HG03439 (cell line): Measurements from ENCODE around the gene THBS1.

ENCODE experiments used
- ATAC-seq: cut with Tn5 transposase; IDR thresholded peaks from one replicate; pipeline ENCODE4 v1.9.1; 2021; ENCODE audit warnings: mild to moderate bottlenecking, moderate library complexity; ENCODE audit not compliant: unreplicated experiment

The THBS1 gene

GRCh38 chr15:39587731-39588530, 7.1 kb downstream of the THBS1 start:
- ATAC-seq, result no peak

- ATAC-seq, result no peak
Measured at GRCh38 chr15:39588531-39589192, 7.8 kb downstream of the THBS1 start.

GRCh38 chr15:39589193-39589814, 8.4 kb downstream of the THBS1 start:
- no peak for ATAC-seq

- ATAC-seq, result no peak
Measured at GRCh38 chr15:39589815-39590644, 9.2 kb downstream of the THBS1 start.

GRCh38 chr15:39591141-39591895, 10.4 kb downstream of the THBS1 start:
- no peak for ATAC-seq

GRCh38 chr15:39591896-39592315, 11.0 kb downstream of the THBS1 start:
- no peak for ATAC-seq

GRCh38 chr15:39592500-39592899, 11.6 kb downstream of the THBS1 start:
- ATAC-seq, result no peak

GRCh38 chr15:39593071-39593655, 12.3 kb downstream of the THBS1 start:
- no peak for ATAC-seq

GRCh38 chr15:39593656-39594445, 13.0 kb downstream of the THBS1 start:
- ATAC-seq, result no peak

GRCh38 chr15:39594446-39595337, 13.8 kb downstream of the THBS1 start:
- no peak for ATAC-seq

- no peak for ATAC-seq
Measured at GRCh38 chr15:39595338-39596221, 14.7 kb downstream of the THBS1 start.

- ATAC-seq, result no peak
Measured at GRCh38 chr15:39596358-39597051, 15.6 kb downstream of the THBS1 start.

GRCh38 chr15:39597336-39597735, 16.5 kb downstream of the THBS1 start:
- ATAC-seq, result no peak

GRCh38 chr15:39597751-39598185, 16.9 kb downstream of the THBS1 start:
- no peak for ATAC-seq

GRCh38 chr15:39598186-39598850, 17.4 kb downstream of the THBS1 start:
- ATAC-seq, result no peak
